ENCODE data around the gene DCLK3.

Gene DCLK3

GRCh38 chr3:36744763-36745162 lies 19.6 kb downstream of the DCLK3 start:
- DNase-seq = no peak
- H3K36me3 ChIP-seq (replicated peaks) = no peaks in the 10 kb centered on the region
- no peak for TF ChIP-seq CTCF (IDR thresholded peaks at IDR 0.05; ENCODE audit: low read depth, low read length, missing control alignments)
- no peaks in the 10 kb centered on the region for H3K27me3 ChIP-seq (replicated peaks)
- in situ Hi-C loops (cut with HindIII; ENCODE audit: low pct_ligation_motif_present, low sequenced_read_pairs) = loop anchor here (25.0 kb wide), 1 partner anchor 118 kb away; no protein-coding TSS in a partner anchor
- H3K4me3 ChIP-seq (ENCODE audit: low read depth, low read length) = no peak overlapping the region
- H3K27ac ChIP-seq = no peak overlapping the region

- H3K27me3 ChIP-seq (replicated peaks) = no peaks in the 10 kb centered on the region
- DNase-seq = no peak
- no peak overlapping the region for H3K27ac ChIP-seq
- H3K4me3 ChIP-seq (ENCODE audit: low read depth, low read length) = no peak overlapping the region
- H3K36me3 ChIP-seq (replicated peaks) = no peaks in the 10 kb centered on the region
- in situ Hi-C loops (cut with HindIII; ENCODE audit: low pct_ligation_motif_present, low sequenced_read_pairs) = loop anchor here (25.0 kb wide), 1 partner anchor 118 kb away; no protein-coding TSS in a partner anchor
- TF ChIP-seq CTCF (IDR thresholded peaks at IDR 0.05; ENCODE audit: low read depth, low read length, missing control alignments) = no peak
These were observed 20.5 kb downstream of the DCLK3 start for GRCh38 chr3:36743826-36744225.

GRCh38 chr3:36741285-36741684 lies 23.1 kb downstream of the DCLK3 start:
- peak; percentile 60 for TF ChIP-seq CTCF (IDR thresholded peaks at IDR 0.05; ENCODE audit: low read depth, low read length, missing control alignments)
- Histone ChIP-seq H3K27me3 (replicated peaks) (no peaks in the 10 kb centered on the region), H3K27ac (no peak overlapping the region), H3K4me3 (ENCODE audit: low read depth, low read length) (no peak overlapping the region), H3K36me3 (replicated peaks) (no peaks in the 10 kb centered on the region)
- in situ Hi-C loops (cut with HindIII; ENCODE audit: low pct_ligation_motif_present, low sequenced_read_pairs) = loop anchor here (25.0 kb wide), 1 partner anchor 121 kb away; no protein-coding TSS in a partner anchor
- no peak for DNase-seq

- Histone ChIP-seq H3K27ac (no peak overlapping the region), H3K4me3 (ENCODE audit: low read depth, low read length) (no peak overlapping the region), H3K36me3 (replicated peaks) (no peaks in the 10 kb centered on the region), H3K27me3 (replicated peaks) (no peaks in the 10 kb centered on the region)
- in situ Hi-C loops (cut with HindIII; ENCODE audit: low pct_ligation_motif_present, low sequenced_read_pairs) = loop anchor here (25.0 kb wide), 1 partner anchor 122 kb away; no protein-coding TSS in a partner anchor
- TF ChIP-seq CTCF (IDR thresholded peaks at IDR 0.05; ENCODE audit: low read depth, low read length, missing control alignments) = no peak
- no peak for DNase-seq
These were observed 23.6 kb downstream of the DCLK3 start for GRCh38 chr3:36740787-36741186.

- DNase-seq = peak; percentile 47
- no peak overlapping the region for H3K27ac ChIP-seq
- in situ Hi-C loops (cut with HindIII; ENCODE audit: low pct_ligation_motif_present, low sequenced_read_pairs) = loop anchor here (25.0 kb wide), 1 partner anchor 124 kb away; no protein-coding TSS in a partner anchor
These were observed 25.7 kb downstream of the DCLK3 start for GRCh38 chr3:36738702-36739101.

More at GRCh38 chr3:36738702-36739101, 25.7 kb downstream of the DCLK3 start:
- no peaks in the 10 kb centered on the region for H3K36me3 ChIP-seq (replicated peaks)
- H3K27me3 ChIP-seq (replicated peaks) = no peaks in the 10 kb centered on the region
- H3K4me3 ChIP-seq (ENCODE audit: low read depth, low read length) = no peak overlapping the region
- TF ChIP-seq CTCF (IDR thresholded peaks at IDR 0.05; ENCODE audit: low read depth, low read length, missing control alignments) = no peak
